HG03558 (cell line): Measurements from ENCODE around the gene SLC19A1.

Source experiments
- ATAC-seq: cut with Tn5 transposase; IDR thresholded peaks from one replicate; pipeline ENCODE4 v1.9.1; 2021; ENCODE audit warnings: moderate number of reproducible peaks; ENCODE audit not compliant: unreplicated experiment; ENCODE audit errors: extremely low read depth

SLC19A1 gene

GRCh38 chr21:45497846-45498645 is 44.2 kb downstream of the SLC19A1 start:
- ATAC-seq, result no peak

GRCh38 chr21:45496968-45497845 is 45.0 kb downstream of the SLC19A1 start:
- ATAC-seq, result no peak

GRCh38 chr21:45496151-45496967 is 45.9 kb downstream of the SLC19A1 start:
- no peak for ATAC-seq

- no peak for ATAC-seq
Measured at GRCh38 chr21:45494851-45495680, 47.2 kb downstream of the SLC19A1 start.

- no peak for ATAC-seq
Measured at GRCh38 chr21:45494135-45494850, 47.9 kb downstream of the SLC19A1 start.

- ATAC-seq, result no peak
Measured at GRCh38 chr21:45493401-45494001, 48.7 kb downstream of the SLC19A1 start.

GRCh38 chr21:45492765-45493164 is 49.5 kb downstream of the SLC19A1 start:
- ATAC-seq, result no peak

- no peak for ATAC-seq
Measured at GRCh38 chr21:45491623-45492022, 50.6 kb downstream of the SLC19A1 start.

- no peak for ATAC-seq
Measured at GRCh38 chr21:45491056-45491455, 51.2 kb downstream of the SLC19A1 start.

GRCh38 chr21:45490049-45490731 is 52.0 kb downstream of the SLC19A1 start:
- no peak for ATAC-seq

GRCh38 chr21:45489722-45489982 is 52.6 kb downstream of the SLC19A1 start:
- no peak for ATAC-seq

- ATAC-seq, result no peak
Measured at GRCh38 chr21:45488931-45489721, 53.1 kb downstream of the SLC19A1 start.

- ATAC-seq, result no peak
Measured at GRCh38 chr21:45487891-45488600, 54.2 kb downstream of the SLC19A1 start.

GRCh38 chr21:45487161-45487806 is 55.0 kb downstream of the SLC19A1 start:
- no peak for ATAC-seq

- no peak for ATAC-seq
Measured at GRCh38 chr21:45486443-45487160, 55.6 kb downstream of the SLC19A1 start.
